Measurements from ENCODE around the gene HPD.
"Not testable (repeated sequence)": the region's sequence is repeated elsewhere in the genome, so short reads cannot be mapped to it uniquely, and the experiment has no call there.

The HPD gene

GRCh38 chr12:121861636-121862254 is 3.1 kb upstream of the HPD start:
- DNase-seq: no peak

GRCh38 chr12:121860699-121861098 is 2.0 kb upstream of the HPD start:
- not testable (repeated sequence) for DNase-seq

- DNase-seq: no peak
Measured at GRCh38 chr12:121860257-121860656, 1.6 kb upstream of the HPD start.

GRCh38 chr12:121858318-121858661 is 369 bp downstream of the HPD start:
- DNase-seq: no peak

- DNase-seq: no peak
Measured at GRCh38 chr12:121857322-121858246, 1.1 kb downstream of the HPD start.

GRCh38 chr12:121852392-121852791 is 6.3 kb downstream of the HPD start:
- not testable (repeated sequence) for DNase-seq

- DNase-seq: no peak
Measured at GRCh38 chr12:121849665-121850064, 9.0 kb downstream of the HPD start.

- no peak for DNase-seq
Measured at GRCh38 chr12:121849211-121849610, 9.4 kb downstream of the HPD start.

- no peak for DNase-seq
Measured at GRCh38 chr12:121845701-121846100, 13.0 kb downstream of the HPD start.

GRCh38 chr12:121843236-121843982 is 15.2 kb downstream of the HPD start:
- no peak for DNase-seq

GRCh38 chr12:121839993-121840761 is 18.5 kb downstream of the HPD start:
- no peak for DNase-seq

GRCh38 chr12:121839106-121839992 is 19.3 kb downstream of the HPD start:
- peak; percentile 100 for DNase-seq

GRCh38 chr12:121838126-121838525 is 20.5 kb downstream of the HPD start:
- no peak for DNase-seq

- no peak for DNase-seq
Measured at GRCh38 chr12:121837680-121838079, 21.0 kb downstream of the HPD start.

- no peak for DNase-seq
Measured at GRCh38 chr12:121831571-121832245, 27.0 kb downstream of the HPD start.

GRCh38 chr12:121830588-121831265 is 27.9 kb downstream of the HPD start:
- DNase-seq: no peak

GRCh38 chr12:121830134-121830533 is 28.5 kb downstream of the HPD start:
- no peak for DNase-seq

- DNase-seq: no peak
Measured at GRCh38 chr12:121829250-121829918, 29.3 kb downstream of the HPD start.

- no peak for DNase-seq
Measured at GRCh38 chr12:121828826-121829225, 29.8 kb downstream of the HPD start.

GRCh38 chr12:121828306-121828705 is 30.4 kb downstream of the HPD start:
- no peak for DNase-seq

Measured in T-helper 9 cell (primary cell).